LNCAP (cell line): ENCODE results near the gene TMEM108.

ENCODE experiments used
- CTCF ChIP-seq: fragments of 450-650 bp; IDR thresholded peaks from 2 replicates; pipeline ENCODE4 v1.5.1; 2017; ENCODE audit warnings: mild to moderate bottlenecking

Gene TMEM108

GRCh38 chr3:133103706-133104105 is 65.5 kb downstream of the TMEM108 start:
- TF ChIP-seq CTCF: no peak

GRCh38 chr3:133106169-133106568 is 68.0 kb downstream of the TMEM108 start:
- TF ChIP-seq CTCF: no peak

- TF ChIP-seq CTCF: no peak
These were observed 74.5 kb downstream of the TMEM108 start for GRCh38 chr3:133112666-133113065.

GRCh38 chr3:133113526-133113925 is 75.3 kb downstream of the TMEM108 start:
- no peak for TF ChIP-seq CTCF

DNA sequence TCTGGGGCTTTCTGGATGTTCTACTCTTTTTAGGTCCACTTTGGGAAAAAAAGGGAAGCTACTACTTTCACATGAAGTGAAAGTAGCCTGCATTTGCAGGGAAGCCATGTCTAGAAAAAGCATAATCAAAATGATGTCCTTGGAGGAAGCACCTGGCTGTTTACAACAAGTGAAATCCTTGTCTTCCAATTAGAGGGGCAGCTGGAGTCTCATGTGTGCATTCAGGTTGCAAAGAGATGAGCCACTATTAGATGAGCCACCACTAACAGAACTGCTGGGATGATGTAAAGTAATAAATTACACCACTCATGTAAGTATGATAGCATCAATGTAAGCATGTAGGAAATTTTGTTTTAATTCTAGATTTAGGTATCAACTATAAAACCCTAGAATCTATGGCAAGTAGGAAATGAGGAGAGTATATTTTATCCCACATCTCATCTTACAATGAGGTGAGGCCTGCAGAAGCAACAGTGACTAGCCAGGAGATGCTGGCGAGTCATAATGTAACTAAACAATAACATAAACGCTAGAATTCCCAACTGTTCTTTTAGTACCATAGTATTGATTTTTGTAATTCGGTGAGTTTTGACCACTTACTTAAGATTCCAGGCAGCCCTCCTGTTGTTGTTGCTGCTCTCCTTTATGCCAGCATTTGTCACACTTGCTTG is 75.9 kb downstream of the TMEM108 start:
- no peak for TF ChIP-seq CTCF

- TF ChIP-seq CTCF: no peak
These were observed 77.0 kb downstream of the TMEM108 start for GRCh38 chr3:133115176-133115575.

- no peak for TF ChIP-seq CTCF
These were observed 79.2 kb downstream of the TMEM108 start for GRCh38 chr3:133117342-133117741.

DNA sequence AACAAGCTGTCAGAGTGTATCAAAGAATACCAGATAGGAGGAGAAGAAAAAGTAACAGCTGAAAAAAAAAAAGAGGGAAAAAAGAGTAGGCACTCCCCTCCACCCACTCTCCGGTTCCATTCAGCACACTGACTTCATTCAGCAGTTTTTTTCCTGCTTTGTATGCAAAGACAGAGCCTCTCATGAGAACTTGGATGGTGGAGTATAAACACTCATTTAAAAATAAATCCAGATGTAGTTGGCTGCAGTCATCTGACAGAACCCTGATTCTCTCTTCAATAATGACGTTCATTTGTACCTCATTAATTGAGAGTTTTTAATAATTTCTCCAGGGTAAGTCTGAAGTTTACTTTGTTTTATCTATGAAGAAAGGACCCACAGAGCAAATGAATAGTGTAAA is 81.0 kb downstream of the TMEM108 start:
- no peak for TF ChIP-seq CTCF
